HG03520 (cell line): ENCODE measurements around the gene GPRC5D.

Experiments
- ATAC-seq: cut with Tn5 transposase; IDR thresholded peaks from one replicate; pipeline ENCODE4 v1.9.1; 2021; ENCODE audit warnings: mild to moderate bottlenecking, moderate library complexity; ENCODE audit not compliant: unreplicated experiment

The GPRC5D gene

DNA sequence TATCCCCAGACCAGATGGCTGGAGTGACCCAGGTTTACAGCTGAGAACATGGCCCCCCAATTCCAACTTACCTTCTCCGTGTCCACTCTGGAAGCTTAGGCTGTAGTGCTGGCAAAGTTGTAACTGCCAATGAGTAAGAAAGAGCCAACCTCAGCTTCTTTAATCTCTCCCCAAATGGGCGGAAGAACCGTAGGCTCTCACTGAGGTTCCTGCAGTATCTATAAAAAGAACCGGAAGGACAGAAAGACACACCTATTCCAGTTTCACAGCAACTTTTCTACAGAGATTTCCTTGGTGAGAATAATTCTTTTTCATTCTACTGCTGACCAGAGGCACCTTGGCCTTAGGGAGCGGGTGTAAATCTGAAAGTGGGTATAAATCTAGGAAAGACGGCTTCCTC is at the start of gene GPRC5D:
Gene GPRC5D (minus strand): TSS at position 135 of the 400 bp plus-strand sequence. CDS start 1,786 bp downstream, outside the sequence.
- no peak for ATAC-seq

DNA sequence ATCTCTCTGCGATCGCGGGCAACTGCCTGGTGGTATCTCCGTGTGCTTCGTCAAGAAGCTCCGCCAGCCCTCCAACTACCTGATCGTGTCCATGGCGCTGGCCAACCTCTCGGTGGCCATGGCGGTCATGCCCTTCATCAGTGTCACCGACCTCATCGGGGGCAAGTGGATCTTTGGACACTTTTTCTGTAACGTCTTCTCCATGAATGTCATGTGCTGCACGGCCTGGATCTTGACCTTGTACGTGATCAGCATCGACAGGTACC is 49.7 kb upstream of the GPRC5D start:
- ATAC-seq, result no peak

DNA sequence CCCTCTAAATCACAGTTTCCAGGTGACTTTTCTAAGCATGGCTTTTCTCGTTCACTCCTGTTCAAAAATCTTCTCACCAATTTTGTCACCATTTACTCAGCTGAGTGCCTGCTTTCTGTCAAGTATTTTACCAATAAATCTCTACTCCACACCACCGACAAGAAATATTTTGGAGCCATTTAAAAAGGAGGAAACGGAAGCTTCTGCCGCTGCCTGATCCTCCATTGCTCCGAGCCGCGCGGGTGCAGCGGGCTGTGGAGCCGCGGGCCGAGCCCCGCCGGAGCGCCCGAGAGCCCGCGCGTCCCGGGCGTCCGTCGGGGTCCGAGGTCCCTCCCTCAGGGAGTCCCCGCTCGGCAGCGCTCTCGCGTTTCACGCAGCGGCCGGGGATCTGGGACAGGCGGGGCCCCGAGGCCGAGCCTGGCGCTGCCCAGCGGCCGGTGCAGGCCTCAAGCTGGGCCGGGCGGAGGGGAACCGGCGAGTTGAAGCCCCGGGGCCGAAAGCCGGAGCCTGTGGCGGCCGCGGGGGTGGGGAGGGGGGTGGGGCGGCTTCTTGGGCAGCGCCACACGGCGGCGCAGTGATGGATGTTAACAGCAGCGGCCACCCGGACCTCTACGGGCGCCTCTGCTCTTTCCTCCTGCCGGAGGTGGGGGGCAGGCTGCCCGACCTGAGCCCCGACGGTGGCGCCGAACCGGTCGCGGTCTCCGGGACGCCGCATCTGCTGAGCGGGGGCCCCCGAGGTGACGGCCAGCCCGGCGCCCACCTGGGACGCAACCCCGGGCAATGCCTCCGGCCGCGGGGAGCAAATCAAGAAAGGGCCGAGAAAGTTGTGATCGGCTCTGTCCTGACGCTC is 49.2 kb upstream of the GPRC5D start:
- ATAC-seq, result no peak

DNA sequence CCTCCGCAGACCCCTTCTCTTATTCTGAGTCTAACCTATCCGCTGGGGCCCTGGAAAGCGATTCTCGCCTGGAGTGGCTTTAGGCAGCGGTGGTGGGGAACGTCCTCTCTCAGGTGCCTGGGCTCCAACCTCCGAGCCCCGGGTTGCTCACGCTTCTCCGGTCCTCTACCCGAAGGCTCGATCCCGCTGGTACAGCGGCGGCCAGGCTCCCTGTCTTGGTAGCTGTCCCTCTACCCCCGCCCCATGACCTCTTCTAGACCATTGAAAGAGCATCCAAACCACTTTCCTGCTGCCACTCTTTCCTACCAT is 48.6 kb upstream of the GPRC5D start:
- peak; percentile 32 for ATAC-seq

DNA sequence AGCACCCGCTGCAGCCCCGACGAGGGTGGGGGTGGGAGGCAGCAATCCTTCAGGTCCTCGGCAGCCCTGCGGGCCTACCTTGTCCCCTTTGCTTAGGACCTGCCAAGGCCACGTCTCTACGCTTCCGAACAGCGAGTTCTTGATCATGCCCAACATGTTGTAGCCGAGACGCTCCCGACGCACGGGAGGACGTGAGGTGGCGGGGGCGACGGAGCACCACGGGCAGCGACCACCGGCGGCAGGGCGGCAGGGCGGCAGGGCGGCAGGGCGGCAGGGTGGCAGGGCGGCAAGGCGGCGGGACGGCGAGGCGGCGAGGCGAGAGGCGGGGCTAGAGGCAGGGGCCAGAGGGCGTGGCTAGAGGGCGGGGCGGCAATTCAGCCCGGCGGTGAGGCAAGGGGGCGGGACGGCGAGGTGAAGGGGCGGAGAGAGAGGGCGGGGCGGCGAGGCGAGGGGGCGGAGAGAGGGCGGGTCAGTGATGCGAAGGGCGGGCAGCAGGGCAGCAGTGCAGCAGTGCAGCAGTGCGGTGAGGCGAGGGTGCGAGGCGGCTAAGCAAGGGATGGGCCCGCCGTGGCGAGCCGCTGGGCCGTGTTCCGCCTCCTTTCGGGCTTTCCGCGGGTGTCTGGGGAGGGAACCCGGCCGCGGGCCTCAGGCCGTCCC is 48.1 kb upstream of the GPRC5D start, which contains the start of gene HEBP1:
Gene HEBP1 (minus strand): TSS at position 307 of the 657 bp plus-strand sequence. CDS start 151 bp downstream, at position 156.
- ATAC-seq, result peak; percentile 85

DNA sequence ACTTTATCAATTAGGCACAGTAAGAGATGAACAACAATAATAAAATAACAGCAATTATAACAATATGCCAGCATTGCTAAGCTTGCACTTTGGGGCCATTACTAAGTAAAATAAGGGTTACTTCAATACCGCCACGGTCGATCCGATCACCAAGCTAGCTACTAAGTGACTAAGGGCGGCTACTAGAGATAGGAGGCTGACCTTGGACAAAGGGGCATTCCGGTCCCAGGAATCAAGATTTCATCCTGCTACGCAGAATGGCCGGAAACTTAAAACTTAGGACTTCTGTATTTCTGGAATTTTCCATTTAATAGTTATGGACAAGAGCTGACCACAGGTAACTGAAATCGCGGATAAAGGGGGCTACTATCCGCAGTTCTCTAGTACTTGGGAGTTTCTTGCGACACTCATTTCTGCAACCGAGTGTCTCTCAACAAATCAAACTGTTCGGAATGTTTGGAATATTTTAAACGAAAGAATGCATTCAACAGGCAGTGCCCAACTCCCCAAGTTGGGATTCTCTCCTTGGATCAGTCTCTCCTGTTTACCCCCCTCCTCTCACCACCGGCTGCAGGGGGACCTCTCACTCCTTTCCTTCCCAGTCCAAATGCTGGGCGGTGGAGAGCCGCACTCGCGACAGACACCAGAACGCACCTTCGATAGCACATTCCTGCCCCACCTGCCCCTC is 47.4 kb upstream of the GPRC5D start:
- ATAC-seq, result no peak

DNA sequence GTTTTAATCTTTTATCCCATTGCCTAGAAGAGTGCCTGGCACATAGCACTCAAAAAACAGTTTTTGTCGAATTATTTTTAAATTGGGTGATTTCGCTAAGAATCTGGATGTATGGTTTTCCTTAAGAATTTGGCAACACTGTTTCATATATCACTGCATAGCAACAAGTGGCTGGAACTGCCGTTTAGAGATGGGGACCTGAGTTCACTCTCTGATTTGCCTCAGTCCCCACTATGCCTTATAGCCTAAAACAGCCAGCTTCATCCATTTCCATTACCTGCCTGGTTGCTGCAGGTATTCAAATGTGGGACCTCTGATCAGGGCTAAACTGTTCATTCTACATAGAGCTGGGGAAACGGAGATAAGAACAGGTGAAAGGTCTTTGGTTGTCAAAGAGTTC is 46.3 kb upstream of the GPRC5D start:
- ATAC-seq, result no peak

DNA sequence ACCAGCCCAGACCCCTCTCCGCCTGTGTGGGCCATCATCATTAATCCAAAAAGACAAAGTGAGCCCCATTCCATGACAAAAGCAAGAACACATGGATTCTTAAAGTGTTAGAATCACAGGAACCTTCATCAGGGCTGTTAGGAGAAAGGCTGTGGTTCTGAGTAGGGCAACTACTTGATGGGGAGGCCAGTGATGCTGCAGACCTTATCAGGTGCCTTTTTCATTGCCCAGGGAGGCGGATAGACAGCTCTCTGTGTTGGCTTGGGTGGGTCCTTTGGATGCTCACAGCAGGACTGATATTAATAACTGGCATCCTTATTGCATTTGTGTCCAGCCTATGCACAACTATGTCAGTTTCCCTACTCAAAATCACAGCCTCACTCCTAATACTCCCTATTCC is 45.8 kb upstream of the GPRC5D start:
- no peak for ATAC-seq

DNA sequence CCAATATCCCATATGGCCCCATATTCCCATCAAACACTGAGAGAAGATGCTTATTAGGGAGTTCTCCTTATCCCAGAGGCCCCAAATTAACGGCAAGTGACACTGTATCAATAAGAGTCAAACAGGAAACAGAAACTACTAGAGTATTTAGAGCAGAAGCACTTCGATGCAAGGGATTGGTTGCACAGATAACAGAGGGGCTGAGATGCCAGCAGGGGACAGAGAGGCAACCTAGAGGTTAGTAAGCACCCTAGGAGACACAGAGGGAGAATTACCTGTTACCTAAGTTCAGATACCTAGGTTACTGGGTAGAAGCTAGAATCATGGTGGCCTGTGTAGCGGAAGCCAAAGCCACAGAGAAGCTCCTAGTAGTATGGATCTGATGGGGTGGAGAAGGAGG is 45.2 kb upstream of the GPRC5D start:
- no peak for ATAC-seq

DNA sequence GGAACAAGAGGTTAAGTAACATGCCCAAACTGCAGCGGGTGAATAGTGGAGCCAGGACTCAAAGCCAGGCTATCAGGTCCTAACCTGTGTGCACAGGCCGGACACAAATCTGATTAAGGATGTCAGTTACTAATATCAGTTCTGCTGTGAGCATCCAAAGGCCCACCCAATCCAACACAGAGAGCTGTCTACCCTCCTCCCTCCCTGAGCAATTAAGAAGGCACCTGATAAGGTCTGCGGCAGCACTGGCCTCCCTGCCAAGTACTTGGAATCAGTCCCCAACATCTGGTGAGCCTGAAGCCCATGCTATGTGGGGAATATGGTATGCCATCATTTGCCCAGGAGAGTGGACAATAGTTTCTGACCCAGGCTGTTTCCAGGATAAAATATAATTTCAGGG is 44.2 kb upstream of the GPRC5D start:
- ATAC-seq, result no peak

DNA sequence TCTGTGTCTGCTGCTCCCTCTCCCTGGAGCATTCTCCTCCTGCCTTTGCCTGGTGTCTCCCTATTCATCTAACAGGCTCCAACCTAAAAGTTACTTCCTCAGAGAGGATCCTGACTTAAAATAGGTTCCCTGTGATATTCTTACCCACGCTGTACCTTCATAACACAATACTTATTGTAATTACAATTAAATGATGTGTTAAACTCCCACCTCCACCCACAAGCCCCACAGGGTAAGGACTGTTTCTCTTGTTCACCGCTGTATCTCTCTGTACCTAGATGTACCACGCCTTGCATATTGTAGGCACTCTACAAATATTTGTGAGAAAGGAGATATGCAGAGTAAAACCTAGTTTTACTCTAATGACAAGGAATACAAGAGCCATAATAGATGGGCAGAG is 43.1 kb upstream of the GPRC5D start:
- no peak for ATAC-seq

DNA sequence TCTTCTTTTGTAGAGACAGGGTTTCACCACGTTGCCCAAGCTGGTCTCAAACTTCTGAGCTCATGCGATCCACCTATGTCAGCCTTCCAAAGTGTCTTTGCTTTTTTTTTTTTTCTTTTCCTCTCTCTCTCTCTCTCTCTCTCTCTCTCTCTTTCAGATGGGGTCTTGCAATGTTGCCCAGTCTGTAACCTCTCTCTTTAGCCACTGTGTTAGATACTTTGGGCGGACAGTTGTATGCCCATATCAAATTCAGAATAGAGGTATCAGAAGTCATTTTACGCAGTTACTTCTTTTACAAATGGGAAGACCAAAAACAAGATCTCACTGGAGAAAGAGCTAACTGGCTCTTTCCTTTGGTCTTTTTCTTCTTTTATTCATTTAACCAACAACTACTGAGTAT is 41.4 kb upstream of the GPRC5D start:
- no peak for ATAC-seq

DNA sequence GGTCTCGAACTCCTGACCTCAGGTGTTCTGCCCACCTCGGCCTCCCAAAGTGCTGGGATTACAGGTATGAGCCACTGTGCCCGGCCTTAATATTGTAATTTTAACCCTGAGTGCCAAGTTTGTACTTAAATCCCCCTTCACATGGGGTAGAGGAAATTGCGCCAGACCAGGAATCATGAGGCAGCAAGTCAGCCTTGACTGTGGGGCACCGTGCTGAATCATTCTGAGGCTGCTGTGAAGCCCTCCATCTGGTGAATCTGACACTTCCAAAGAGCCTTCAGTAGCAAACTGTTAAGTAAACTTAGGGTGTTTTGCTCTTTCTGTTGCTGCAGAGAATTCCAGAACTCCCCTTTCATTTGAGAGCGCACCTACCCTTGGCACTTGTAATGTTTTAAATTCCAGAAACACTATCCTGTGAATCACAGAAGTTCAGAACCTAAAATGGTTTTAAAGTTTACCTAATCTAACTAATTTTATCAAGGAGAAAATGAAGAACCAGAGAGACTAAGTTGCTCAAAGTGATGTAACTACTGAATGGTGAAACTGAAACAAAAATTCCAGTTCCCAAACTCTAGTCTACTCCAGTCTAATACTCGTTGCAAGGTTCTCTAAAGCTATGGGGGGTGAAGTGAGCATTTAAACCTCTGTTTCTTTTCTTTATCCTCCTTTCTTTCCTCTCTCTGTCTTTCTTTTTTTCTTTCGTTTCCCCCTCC is 40.6 kb upstream of the GPRC5D start:
- no peak for ATAC-seq

DNA sequence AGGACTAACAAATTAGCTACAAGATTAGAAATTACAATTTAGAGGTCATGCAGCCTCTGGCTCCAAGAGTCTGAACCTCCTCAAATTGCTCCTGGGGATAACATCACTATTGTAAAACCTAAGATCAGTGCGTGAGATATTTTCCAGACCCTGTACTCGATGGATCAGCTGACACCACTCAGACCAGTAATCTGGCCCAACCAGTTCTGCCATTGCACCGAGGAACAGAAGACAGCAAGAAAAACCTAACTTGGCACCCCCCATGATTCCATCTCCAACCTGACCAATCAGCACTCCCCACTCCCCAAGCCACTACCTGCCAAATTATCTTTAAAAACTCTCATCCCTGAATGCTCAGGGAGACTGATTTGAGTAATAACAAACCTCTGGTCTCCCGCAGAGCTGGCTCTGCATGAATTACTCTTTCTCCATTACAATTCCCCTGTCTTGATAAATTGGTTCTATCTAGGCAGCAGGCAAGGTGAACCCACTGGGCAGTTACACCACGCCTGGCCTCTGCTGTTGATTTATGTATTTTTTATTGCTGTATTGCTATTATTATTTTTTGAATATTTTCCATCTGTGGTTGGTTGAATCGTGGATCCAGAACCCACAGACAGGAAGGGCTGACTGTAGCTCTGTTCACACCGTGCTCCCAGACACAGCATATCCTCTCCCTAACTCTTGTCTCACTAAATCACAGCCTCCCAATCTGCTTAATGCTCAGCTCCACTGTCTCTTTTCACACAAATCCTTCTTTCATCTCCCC is 38.9 kb upstream of the GPRC5D start:
- ATAC-seq, result no peak

DNA sequence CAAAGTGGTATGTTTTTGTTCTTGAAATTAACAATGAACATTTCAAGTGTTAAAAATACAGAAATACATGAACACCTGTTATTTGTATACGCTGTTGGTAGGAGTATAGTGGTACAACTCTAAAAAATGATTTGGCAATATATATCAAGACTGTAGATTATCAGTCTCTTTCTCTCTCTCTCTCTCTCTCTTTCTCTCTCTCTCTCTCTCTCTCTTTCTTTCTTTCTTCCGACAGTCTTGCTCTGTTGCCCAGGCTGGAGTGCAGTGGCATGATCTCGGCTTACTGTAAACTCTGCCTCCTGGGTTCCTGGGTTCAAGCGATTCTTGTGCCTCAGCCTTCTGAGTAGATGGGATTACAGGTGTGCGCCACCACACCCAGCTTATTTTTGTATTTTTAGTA is 35.5 kb upstream of the GPRC5D start:
- no peak for ATAC-seq

DNA sequence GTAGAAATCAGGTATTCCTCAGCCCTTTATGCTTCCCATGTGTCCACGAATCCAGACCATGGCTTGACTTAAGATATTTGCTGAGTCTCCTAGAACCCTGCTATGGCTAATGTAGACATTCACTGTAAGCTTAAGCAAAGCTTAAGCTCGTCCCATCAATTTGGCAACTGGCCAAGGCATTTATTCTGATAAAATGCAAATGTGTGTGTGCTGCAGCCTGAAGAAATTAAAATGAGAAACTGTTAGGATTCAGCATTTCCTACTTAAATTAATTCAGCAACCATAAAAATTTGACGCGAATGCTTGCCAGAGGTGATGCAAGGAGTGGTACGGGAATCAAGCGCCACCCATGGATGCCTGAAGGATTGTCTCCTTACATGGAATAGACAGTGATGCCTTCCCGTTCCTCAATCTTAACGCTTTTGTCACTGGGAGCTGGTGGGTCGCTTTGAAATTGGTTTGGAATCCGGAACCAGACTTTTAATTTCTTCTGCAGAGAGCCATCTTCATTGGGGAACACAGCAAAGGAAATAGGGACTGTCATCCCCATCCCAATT is 34.9 kb upstream of the GPRC5D start:
- ATAC-seq, result no peak

DNA sequence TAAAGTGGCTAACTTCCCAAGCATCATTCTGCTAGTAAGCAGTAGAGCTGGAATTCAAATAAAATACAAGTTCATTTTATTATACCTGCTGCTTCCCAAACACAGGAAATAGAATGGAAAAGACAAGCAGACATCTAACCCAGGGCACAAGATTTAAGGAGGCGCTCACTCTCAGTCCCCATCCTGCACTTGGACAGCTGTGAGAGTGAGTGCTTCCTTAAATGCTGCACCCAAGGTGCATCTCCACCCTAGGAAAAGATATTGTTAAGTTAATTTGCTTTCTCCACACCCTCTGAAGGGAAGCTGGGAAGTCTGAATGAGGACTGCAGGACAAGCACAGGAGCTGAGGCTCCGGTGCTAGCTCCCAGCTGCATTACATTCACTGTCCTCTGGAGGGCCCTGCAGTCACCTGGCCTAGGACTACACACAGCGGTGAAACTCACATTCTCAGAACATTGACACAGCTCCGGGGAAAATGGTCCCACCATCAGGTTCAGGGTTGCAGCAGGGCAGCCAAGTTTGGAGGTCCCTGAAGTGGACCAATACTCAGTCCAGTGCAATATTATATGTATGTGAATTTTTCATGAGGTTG is 33.9 kb upstream of the GPRC5D start:
- ATAC-seq, result peak; percentile 53

DNA sequence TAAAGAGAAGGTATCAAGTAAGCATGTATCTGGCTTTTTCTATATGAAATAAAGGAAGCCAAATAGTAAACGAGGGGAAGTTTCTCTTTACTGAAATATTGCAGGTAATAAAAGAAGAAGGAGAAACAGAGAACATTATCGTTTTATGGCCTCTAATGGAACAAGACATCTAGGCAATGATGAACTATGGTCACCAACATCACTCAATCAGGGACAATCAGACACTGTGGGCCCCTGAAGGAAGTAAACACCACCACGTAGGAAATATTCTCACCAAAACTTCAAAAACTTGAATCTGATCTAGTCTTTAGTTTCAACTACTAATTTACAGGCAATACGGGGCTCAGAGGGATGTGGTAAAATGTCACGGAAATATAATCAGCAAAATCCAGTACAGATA is 32.2 kb upstream of the GPRC5D start:
- no peak for ATAC-seq

DNA sequence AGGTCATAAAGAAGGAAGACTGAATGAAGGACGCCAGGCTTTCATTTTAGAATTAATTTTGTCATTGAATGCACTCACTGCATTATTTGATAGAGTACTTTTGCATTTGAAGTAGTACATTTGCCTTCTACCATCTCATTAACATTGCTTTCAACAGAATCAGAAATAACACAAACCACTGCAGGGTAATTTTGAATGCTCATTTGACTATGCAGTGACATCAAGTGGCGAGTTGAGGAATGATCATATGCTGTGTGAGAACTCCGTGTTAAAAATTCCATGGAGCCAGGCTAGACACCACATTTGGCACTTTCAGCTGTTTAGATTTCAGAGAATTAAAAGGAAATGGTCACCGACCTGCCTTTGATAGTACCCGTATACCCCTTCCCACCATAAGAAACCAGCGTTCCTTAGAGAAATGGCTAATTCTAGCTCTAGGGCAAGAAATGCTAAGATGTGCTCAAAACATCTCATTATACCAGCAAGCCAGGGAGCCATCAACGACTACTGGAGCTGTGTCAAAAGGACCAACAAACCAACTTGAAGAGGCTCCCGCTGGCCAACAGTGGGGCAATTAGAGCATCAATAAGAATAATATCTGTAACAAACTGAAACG is 31.6 kb upstream of the GPRC5D start:
- ATAC-seq, result no peak

DNA sequence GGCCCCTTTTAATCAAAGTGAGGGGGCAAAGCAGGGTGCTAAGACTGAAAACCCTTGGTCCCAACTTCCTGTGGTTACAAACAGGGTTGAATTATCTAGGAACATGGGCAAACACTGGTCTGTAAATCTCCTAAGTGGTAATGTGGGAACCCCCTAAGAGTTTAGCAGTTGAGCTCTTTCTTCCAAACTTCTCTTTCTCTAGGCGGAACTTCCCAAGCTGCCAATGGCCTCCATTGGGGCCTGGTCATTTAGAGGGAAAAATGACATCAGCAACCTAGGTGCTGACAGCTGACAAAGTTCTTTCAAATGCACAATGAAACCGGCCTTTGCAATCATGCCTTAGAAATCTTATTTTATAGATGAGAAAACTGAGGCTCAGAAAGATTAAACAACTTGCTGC is 30.4 kb upstream of the GPRC5D start:
- no peak for ATAC-seq
